ENCODE results near the gene FBXL4.

Gene FBXL4

GRCh38 chr6:98836025-98836961 is 111.5 kb downstream of the FBXL4 start:
- Histone ChIP-seq H3K4me1 (ENCODE audit: control insufficient read depth, insufficient read depth, low read length, poor library complexity, severe bottlenecking) (peaks cover 35% of the 10 kb centered on the region), H3K36me3 (ENCODE audit: control insufficient read depth, insufficient read depth, low read length) (no peaks in the 10 kb centered on the region), H3K27me3 (replicated peaks; ENCODE audit: control insufficient read depth, insufficient read depth, low read length, poor library complexity, severe bottlenecking) (peaks cover 87% of the 10 kb centered on the region), H3K9me3 (ENCODE audit: control insufficient read depth, low read length) (no peaks in the 10 kb centered on the region), H3K27ac (ENCODE audit: insufficient read depth, low read length, poor library complexity, severe bottlenecking) (no peak overlapping the region), H3K4me3 (ENCODE audit: insufficient read depth, low read depth, low read length, poor library complexity, severe bottlenecking) (peak overlapping the region; percentile 71)
- DNase-seq = no peak

- no peak overlapping the region for H3K27ac ChIP-seq (ENCODE audit: insufficient read depth, low read length, poor library complexity, severe bottlenecking)
- no peak for DNase-seq
- H3K9me3 ChIP-seq (ENCODE audit: control insufficient read depth, low read length) = no peaks in the 10 kb centered on the region
- H3K4me3 ChIP-seq (ENCODE audit: insufficient read depth, low read depth, low read length, poor library complexity, severe bottlenecking) = peak overlapping the region; percentile 71
- peaks cover 89% of the 10 kb centered on the region for H3K27me3 ChIP-seq (replicated peaks; ENCODE audit: control insufficient read depth, insufficient read depth, low read length, poor library complexity, severe bottlenecking)
- peaks cover 39% of the 10 kb centered on the region for H3K4me1 ChIP-seq (ENCODE audit: control insufficient read depth, insufficient read depth, low read length, poor library complexity, severe bottlenecking)
- H3K36me3 ChIP-seq (ENCODE audit: control insufficient read depth, insufficient read depth, low read length) = no peaks in the 10 kb centered on the region
Measured at GRCh38 chr6:98835149-98836024, 112.4 kb downstream of the FBXL4 start.

GRCh38 chr6:98834060-98835031 is 113.4 kb downstream of the FBXL4 start, which contains the start of gene POU3F2:
Gene POU3F2 (plus strand): TSS chr6:98834574. CDS start chr6:98834874, 300 bp downstream.
- Histone ChIP-seq H3K9me3 (ENCODE audit: control insufficient read depth, low read length) (no peaks in the 10 kb centered on the region), H3K27me3 (replicated peaks; ENCODE audit: control insufficient read depth, insufficient read depth, low read length, poor library complexity, severe bottlenecking) (peaks cover 86% of the 10 kb centered on the region), H3K36me3 (ENCODE audit: control insufficient read depth, insufficient read depth, low read length) (no peaks in the 10 kb centered on the region), H3K27ac (ENCODE audit: insufficient read depth, low read length, poor library complexity, severe bottlenecking) (no peak within 1 kb of the TSS), H3K4me1 (ENCODE audit: control insufficient read depth, insufficient read depth, low read length, poor library complexity, severe bottlenecking) (peaks cover 39% of the 10 kb centered on the region), H3K4me3 (ENCODE audit: insufficient read depth, low read depth, low read length, poor library complexity, severe bottlenecking) (peak within 1 kb of the TSS; percentile 71)
- peak; percentile 45 to 53 (median 47) for DNase-seq

- peaks cover 80% of the 10 kb centered on the region for H3K27me3 ChIP-seq (replicated peaks; ENCODE audit: control insufficient read depth, insufficient read depth, low read length, poor library complexity, severe bottlenecking)
- no peaks in the 10 kb centered on the region for H3K36me3 ChIP-seq (ENCODE audit: control insufficient read depth, insufficient read depth, low read length)
- no peak overlapping the region for H3K27ac ChIP-seq (ENCODE audit: insufficient read depth, low read length, poor library complexity, severe bottlenecking)
- H3K4me1 ChIP-seq (ENCODE audit: control insufficient read depth, insufficient read depth, low read length, poor library complexity, severe bottlenecking) = peaks cover 39% of the 10 kb centered on the region
- H3K9me3 ChIP-seq (ENCODE audit: control insufficient read depth, low read length) = no peaks in the 10 kb centered on the region
- no peak for DNase-seq
- H3K4me3 ChIP-seq (ENCODE audit: insufficient read depth, low read depth, low read length, poor library complexity, severe bottlenecking) = peak overlapping the region; percentile 71
Measured at GRCh38 chr6:98833307-98834059, 114.3 kb downstream of the FBXL4 start.

GRCh38 chr6:98833057-98833306 is 114.8 kb downstream of the FBXL4 start:
- no peak for DNase-seq
- H3K9me3 ChIP-seq (ENCODE audit: control insufficient read depth, low read length) = no peaks in the 10 kb centered on the region
- no peak overlapping the region for H3K27ac ChIP-seq (ENCODE audit: insufficient read depth, low read length, poor library complexity, severe bottlenecking)
- peaks cover 79% of the 10 kb centered on the region for H3K27me3 ChIP-seq (replicated peaks; ENCODE audit: control insufficient read depth, insufficient read depth, low read length, poor library complexity, severe bottlenecking)
- H3K4me3 ChIP-seq (ENCODE audit: insufficient read depth, low read depth, low read length, poor library complexity, severe bottlenecking) = peak overlapping the region; percentile 71
- no peaks in the 10 kb centered on the region for H3K36me3 ChIP-seq (ENCODE audit: control insufficient read depth, insufficient read depth, low read length)
- H3K4me1 ChIP-seq (ENCODE audit: control insufficient read depth, insufficient read depth, low read length, poor library complexity, severe bottlenecking) = peaks cover 39% of the 10 kb centered on the region

GRCh38 chr6:98832284-98833056 is 115.3 kb downstream of the FBXL4 start:
- Histone ChIP-seq H3K36me3 (ENCODE audit: control insufficient read depth, insufficient read depth, low read length) (no peaks in the 10 kb centered on the region), H3K4me3 (ENCODE audit: insufficient read depth, low read depth, low read length, poor library complexity, severe bottlenecking) (peak overlapping the region; percentile 71), H3K9me3 (ENCODE audit: control insufficient read depth, low read length) (no peaks in the 10 kb centered on the region), H3K4me1 (ENCODE audit: control insufficient read depth, insufficient read depth, low read length, poor library complexity, severe bottlenecking) (peaks cover 40% of the 10 kb centered on the region), H3K27ac (ENCODE audit: insufficient read depth, low read length, poor library complexity, severe bottlenecking) (no peak overlapping the region), H3K27me3 (replicated peaks; ENCODE audit: control insufficient read depth, insufficient read depth, low read length, poor library complexity, severe bottlenecking) (peaks cover 79% of the 10 kb centered on the region)
- no peak for DNase-seq

- H3K4me3 ChIP-seq (ENCODE audit: insufficient read depth, low read depth, low read length, poor library complexity, severe bottlenecking) = peak overlapping the region; percentile 23
Measured at GRCh38 chr6:98831959-98832283, 115.8 kb downstream of the FBXL4 start.

GRCh38 chr6:98831057-98831958 is 116.4 kb downstream of the FBXL4 start:
- no peak for DNase-seq
- H3K4me3 ChIP-seq (ENCODE audit: insufficient read depth, low read depth, low read length, poor library complexity, severe bottlenecking) = peak overlapping the region; percentile 23
- no peaks in the 10 kb centered on the region for H3K36me3 ChIP-seq (ENCODE audit: control insufficient read depth, insufficient read depth, low read length)
- no peaks in the 10 kb centered on the region for H3K9me3 ChIP-seq (ENCODE audit: control insufficient read depth, low read length)
- peaks cover 40% of the 10 kb centered on the region for H3K4me1 ChIP-seq (ENCODE audit: control insufficient read depth, insufficient read depth, low read length, poor library complexity, severe bottlenecking)
- H3K27ac ChIP-seq (ENCODE audit: insufficient read depth, low read length, poor library complexity, severe bottlenecking) = no peak overlapping the region
- peaks cover 78% of the 10 kb centered on the region for H3K27me3 ChIP-seq (replicated peaks; ENCODE audit: control insufficient read depth, insufficient read depth, low read length, poor library complexity, severe bottlenecking)

More at GRCh38 chr6:98831959-98832283, 115.8 kb downstream of the FBXL4 start:
- H3K36me3 ChIP-seq (ENCODE audit: control insufficient read depth, insufficient read depth, low read length) = no peaks in the 10 kb centered on the region
- H3K27ac ChIP-seq (ENCODE audit: insufficient read depth, low read length, poor library complexity, severe bottlenecking) = no peak overlapping the region
- H3K27me3 ChIP-seq (replicated peaks; ENCODE audit: control insufficient read depth, insufficient read depth, low read length, poor library complexity, severe bottlenecking) = peaks cover 79% of the 10 kb centered on the region
- no peaks in the 10 kb centered on the region for H3K9me3 ChIP-seq (ENCODE audit: control insufficient read depth, low read length)
- no peak for DNase-seq
- peaks cover 41% of the 10 kb centered on the region for H3K4me1 ChIP-seq (ENCODE audit: control insufficient read depth, insufficient read depth, low read length, poor library complexity, severe bottlenecking)
